ENCODE data around the gene CHD6.

Gene CHD6, protein sequence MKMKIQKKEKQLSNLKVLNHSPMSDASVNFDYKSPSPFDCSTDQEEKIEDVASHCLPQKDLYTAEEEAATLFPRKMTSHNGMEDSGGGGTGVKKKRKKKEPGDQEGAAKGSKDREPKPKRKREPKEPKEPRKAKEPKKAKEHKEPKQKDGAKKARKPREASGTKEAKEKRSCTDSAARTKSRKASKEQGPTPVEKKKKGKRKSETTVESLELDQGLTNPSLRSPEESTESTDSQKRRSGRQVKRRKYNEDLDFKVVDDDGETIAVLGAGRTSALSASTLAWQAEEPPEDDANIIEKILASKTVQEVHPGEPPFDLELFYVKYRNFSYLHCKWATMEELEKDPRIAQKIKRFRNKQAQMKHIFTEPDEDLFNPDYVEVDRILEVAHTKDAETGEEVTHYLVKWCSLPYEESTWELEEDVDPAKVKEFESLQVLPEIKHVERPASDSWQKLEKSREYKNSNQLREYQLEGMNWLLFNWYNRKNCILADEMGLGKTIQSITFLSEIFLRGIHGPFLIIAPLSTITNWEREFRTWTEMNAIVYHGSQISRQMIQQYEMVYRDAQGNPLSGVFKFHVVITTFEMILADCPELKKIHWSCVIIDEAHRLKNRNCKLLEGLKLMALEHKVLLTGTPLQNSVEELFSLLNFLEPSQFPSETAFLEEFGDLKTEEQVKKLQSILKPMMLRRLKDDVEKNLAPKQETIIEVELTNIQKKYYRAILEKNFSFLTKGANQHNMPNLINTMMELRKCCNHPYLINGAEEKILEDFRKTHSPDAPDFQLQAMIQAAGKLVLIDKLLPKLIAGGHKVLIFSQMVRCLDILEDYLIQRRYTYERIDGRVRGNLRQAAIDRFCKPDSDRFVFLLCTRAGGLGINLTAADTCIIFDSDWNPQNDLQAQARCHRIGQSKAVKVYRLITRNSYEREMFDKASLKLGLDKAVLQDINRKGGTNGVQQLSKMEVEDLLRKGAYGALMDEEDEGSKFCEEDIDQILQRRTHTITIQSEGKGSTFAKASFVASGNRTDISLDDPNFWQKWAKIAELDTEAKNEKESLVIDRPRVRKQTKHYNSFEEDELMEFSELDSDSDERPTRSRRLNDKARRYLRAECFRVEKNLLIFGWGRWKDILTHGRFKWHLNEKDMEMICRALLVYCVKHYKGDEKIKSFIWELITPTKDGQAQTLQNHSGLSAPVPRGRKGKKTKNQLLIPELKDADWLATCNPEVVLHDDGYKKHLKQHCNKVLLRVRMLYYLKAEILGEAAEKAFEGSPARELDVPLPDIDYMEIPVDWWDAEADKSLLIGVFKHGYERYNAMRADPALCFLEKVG (N-terminal part only)

DNA sequence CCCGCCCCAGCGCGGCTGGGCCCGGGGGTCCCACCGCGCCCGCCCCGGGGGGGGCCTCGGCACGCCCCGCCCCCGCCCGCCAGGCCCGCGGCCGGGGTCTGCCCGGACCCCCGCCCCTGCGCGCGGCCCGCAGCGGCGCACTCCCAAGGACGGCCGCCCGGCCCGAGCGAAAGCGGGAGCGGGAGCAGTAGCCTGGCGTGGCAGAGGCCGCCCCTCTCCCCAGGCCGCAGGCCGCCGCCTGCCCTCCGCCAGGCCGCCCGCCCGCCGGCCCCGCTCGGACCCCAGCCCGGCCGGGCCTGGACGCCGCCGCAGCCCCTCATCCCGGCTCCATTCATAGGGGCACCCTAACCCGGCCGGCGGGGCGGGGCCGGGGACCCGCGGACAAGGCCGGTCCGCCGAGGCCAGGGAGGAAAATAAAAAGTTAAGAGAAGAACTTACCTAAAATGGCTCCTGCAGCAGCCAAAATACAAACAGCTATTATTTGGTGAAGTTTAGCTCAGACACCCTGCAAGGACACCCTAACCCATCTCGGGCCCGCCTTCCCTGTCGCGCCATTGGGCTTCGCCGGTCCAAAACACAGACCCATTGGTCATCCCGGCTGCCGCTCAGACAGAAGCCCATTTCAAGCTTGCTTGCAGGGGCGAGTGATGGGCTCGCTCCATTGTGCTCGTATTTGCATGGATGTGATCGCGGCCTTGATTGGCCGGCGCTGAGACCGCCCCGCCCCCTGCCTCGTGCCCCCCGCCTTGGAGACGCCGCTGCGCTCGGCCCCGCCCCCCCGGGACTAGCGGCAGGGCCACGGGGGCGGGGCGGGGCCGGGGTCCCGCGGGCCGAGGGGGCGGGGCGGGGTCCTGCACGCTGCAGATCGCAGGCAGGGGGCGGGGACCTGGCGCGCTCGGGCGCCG lies at the start of gene CHD6:
Gene CHD6, minus strand, starts transcription at position 476 of the 905 bp plus-strand sequence. CDS start 67,040 bp downstream, outside the sequence.
- peak; percentile 99 for DNase-seq (ENCODE audit: low spot score)

DNA sequence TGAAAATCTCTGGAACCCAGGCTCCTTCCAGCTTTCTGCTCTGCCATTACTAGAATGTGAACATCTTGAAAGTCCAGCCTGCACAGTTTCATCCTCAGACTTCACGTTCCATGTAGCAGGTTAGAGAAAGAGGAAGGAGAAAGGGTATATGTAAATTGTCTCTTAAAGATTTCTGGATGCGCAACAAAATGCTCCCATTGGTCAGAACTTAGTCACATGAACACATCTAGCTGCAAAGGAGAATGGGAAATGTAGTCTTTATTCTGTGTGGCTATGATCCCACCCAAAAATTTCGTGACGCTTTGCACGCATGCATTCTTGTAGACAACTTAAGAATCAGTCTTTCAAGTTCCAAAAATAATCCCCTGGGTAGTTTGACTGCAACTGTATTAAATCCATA lies 46.4 kb upstream of the CHD6 start:
- no peak for DNase-seq (ENCODE audit: low spot score)

- no peak for DNase-seq (ENCODE audit: low spot score)
These were observed 39.5 kb upstream of the CHD6 start for GRCh38 chr20:41657655-41658054.

- no peak for DNase-seq (ENCODE audit: low spot score)
These were observed 37.9 kb upstream of the CHD6 start for GRCh38 chr20:41655962-41656618.

- DNase-seq (ENCODE audit: low spot score): no peak
These were observed 36.7 kb upstream of the CHD6 start for GRCh38 chr20:41654884-41655283.

DNA sequence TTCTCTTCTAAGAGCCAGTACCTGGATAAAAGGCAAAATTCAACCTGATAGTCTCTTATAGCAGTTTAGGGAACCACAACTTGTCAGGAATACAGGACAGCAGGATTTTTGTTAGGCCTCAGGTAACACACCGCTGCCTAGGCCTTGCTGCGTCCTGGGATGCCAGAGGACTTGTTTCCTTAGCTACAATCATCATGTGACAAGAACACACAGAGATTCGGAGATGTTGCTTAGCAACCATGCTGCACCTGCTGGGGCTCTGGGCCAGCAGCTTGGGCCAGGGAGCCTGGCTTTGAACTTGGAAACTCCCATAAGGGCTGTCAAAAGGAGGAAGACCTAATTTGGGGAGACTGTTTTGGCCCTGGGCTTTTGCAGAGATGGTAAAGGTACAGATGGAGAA lies 36.1 kb upstream of the CHD6 start:
- DNase-seq (ENCODE audit: low spot score): no peak

DNA sequence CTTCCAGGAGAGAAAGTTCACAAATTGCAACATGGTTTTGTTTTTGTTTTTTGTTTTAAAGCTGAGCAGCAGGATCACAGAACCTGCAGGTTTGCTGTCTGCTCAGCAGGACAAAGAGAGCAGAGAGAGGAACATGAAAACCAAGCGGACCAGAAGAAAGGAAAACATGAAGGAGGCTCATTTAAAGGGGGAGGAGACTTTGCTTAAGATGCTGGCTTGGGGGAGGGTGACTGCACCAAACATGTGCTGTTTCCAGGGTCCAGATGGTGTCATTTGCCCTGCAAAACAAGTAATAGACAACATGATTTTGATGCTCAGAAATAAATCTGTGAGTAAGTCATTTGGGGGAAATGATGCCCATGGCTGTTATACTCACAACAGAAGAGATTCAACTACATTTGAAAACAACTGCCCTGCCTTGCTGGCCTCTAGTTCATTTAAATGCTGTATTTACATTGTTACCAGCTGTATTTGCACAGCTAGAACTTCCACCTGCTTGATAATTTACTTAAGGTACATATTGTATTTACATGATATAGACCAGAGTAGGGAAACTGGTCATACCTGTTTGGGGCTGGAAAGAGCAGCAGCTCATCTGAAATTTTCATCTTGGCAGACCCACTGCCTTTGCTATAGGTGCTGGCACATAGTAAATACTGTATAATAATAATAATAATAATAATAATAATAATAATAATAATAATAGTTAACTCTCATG lies 32.2 kb upstream of the CHD6 start:
- DNase-seq (ENCODE audit: low spot score): no peak

- no peak for DNase-seq (ENCODE audit: low spot score)
These were observed 31.3 kb upstream of the CHD6 start for GRCh38 chr20:41649489-41649888.

GRCh38 chr20:41645372-41645771 lies 27.2 kb upstream of the CHD6 start:
- DNase-seq (ENCODE audit: low spot score): no peak

DNA sequence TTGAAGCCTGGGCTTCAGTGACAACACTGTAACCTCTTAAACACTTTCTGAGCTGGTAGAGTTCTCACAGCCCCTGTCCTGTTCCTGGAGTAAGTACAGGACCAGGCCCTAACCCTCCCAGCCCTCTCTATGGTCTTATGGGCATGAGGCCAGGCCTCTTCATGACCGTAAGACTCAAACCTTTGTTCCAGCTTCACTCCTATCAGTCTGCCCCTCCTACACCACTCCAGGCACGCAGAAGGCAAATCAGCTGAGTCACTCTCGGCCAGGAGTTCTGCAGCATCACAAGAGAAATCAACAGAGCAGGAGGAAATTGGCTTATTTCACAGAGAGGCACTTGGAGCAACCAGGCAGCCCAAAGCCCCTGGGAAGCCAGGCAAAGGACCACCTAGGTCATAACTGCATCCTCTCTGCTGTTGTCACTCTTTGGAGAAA lies 25.3 kb upstream of the CHD6 start:
- DNase-seq (ENCODE audit: low spot score): no peak

DNA sequence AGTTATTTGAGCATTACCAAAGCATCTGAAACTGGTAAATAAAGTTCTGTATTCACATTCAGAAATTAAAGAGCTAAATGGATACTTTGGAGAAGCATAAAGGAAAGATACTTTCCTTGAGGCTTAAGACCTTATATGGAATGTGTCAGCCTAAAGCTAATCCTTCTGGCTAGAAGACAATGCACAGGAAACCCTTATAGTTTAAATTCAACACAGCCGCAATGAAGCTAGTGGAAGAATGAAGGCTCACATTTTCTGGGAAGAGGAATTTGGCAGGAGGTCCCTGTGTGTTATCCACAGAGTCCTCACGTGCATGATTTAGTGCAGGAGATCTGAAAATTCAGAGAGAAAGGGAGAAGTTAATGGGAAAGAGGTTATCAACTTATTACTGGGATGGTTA lies 21.5 kb upstream of the CHD6 start:
- DNase-seq (ENCODE audit: low spot score): no peak

DNA sequence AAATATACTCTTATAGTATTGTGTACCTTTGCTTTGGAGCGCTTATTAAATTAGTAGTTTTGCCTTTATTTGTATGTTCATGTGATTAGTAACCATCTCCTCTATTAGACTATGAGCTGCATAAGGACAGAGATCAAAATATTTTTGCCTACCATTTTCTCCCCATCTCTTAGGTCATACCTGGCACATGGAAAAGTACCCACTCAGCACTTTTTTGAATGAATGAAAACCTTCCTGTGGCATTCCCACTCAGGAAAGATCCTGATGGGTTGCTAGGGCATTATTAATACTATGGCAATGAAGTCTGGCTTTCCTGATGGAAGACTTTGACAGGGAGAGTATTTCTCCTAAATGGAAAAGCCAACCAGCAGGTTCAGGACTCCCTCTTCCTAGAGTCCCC lies 20.3 kb upstream of the CHD6 start:
- DNase-seq (ENCODE audit: low spot score): no peak

DNA sequence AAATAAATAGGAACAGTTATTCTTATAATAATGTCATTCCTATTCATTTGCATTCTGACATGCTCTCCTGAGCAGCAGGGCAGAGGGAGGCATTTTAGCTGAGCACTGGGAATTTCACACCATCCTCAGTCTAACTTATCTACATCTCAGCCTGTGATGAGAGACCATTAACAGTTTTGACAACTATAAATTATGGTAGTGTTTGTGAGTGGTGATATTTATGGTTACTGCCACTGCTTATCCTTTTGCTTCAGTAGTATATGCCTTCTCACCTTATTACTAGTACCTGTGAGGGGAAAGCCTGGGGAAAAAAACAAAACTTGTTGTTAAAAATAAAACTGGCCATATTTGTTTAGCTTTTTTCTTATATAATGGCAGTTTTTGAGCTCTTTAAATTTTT lies 17.0 kb upstream of the CHD6 start:
- DNase-seq (ENCODE audit: low spot score): no peak

DNA sequence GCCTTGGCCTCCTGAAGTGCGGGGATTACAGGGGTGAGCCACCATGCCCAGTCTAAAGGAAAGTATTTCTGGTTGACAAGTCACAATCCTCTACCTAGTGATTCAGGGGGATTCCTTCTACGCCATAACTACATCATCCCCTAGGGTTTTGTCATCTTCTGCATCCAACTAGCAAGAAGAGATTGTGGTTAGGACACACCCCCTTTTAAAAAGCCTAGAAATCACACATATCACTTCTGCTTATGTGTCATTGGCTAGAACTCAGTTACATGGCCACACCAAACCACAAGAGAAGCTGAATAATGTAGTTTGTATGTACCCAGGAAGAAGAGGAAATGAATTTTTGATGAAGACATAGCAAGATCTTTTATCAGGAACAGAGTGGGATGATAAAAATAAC lies 14.7 kb upstream of the CHD6 start:
- DNase-seq (ENCODE audit: low spot score): no peak

- no peak for DNase-seq (ENCODE audit: low spot score)
These were observed 13.6 kb upstream of the CHD6 start for GRCh38 chr20:41631826-41632225.

DNA sequence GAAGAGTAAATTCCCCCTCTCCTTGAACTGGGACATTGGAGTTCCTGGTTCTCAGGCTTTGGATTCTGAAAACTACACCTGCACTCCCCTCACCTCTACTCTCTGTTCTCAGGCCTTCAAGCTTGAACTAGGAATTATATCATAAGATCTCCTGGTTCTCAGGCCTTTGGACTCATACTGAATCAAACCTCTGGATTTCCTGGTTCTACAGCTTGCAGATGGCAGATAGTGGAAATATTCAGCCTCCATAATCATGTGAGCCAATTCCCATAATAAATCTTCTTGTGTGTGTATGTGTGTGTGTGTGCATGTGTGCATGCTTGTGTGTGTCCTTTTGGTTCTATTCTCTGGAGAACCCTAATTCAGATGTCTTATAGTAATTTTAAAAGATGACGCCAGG lies 12.7 kb upstream of the CHD6 start:
- no peak for DNase-seq (ENCODE audit: low spot score)

DNA sequence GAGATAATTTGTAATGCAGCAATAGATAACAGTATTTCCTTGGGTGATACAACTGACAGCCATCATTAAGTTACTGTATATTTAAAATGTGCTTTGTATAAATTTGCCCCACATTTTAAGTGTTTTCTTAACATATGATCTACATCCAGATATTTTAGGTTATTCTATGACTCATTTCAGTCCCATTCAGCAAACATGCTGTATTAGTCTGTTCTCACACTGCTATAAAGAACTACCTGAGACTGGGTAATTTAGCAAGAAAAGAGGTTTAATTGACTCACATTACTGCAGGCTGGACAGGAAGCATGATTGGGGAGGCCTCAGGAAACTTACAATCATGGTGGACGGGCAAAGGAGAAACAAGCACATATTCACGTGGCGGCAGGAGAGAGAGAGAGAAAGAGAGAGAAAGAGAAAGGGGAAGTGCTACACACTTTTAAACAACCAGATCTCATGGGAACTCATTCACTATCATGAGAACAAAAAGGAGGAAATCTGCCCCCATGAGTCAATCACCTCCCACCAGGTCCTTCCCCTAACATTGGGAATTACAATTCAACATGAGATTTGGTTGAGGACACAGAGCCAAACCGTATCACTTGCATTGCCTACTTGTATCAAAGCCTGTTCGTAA lies 9.6 kb upstream of the CHD6 start:
- DNase-seq (ENCODE audit: low spot score): no peak

DNA sequence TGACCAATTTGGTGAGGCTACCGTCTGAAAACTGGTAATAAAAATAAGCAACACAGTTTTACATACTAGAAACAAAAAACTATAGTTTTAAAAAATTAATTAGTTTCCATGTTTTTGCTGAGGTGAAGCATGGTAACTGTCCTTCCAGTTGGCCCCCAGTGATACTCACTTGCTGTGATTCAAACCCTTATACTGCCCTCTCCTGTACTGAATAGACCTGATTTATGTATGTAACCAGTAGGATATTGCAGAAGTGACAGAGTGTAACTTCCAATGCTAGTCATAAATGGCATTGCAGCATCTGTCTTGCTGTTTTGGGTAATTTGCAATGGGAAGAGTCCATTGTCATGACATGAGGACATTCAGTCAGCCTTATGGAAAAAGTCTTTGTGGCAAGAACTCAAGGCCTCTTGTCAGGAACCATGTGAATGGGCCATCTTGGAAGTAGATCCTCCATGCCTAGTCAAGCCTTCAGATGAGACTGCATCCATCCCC lies 8.9 kb upstream of the CHD6 start:
- DNase-seq (ENCODE audit: low spot score): no peak

Measured in pons (tissue), 1 donor.